DMS53 treated with DMSO at 0.1 percent for 48 hours (cell line): ENCODE data around the gene PHF10.

Source experiments
- DNase-seq: peaks from one replicate; lab custom pipeline; 2025; ENCODE audit not compliant: unreplicated experiment; lab: John Stamatoyannopoulos, UW

The PHF10 gene

DNA sequence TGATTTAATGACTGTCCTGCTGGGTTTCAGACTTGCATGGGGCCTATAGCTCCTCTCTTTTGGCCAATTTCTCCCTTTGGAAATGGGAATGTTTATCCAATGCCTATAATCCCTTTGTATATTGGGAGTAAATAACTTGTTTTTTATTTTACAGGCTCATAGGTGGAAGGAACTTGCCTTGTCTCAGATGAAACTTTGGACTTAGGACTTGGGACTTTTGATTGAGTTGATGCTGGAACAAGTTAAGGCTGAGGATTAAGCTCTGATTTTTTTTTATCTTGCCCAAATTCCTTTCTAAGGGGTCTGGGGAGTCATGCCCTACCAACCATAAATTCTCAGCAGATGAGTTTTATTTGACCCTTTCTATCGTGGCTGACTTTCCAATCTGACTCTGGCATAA, 46.0 kb downstream of the PHF10 start:
- no peak for DNase-seq

DNA sequence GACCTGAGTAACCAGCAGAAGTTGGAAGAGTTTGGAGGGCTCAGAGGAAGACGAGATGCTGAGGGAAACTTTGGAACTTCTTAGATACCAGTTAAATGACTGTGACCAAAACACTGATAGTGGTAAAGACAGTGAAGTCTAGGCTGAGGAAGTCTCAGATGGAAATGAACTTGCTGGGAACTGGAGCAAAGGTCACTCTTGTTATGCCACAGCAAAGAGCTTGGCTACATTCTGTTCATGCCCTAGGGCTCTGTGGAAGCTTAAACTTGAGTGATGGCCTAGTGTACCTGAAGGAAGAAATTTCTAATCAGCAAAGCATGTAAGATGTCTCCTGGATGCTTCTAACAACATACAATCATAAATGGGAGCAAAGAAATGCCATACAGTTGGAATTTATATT, 47.2 kb downstream of the PHF10 start:
- no peak for DNase-seq

DNA sequence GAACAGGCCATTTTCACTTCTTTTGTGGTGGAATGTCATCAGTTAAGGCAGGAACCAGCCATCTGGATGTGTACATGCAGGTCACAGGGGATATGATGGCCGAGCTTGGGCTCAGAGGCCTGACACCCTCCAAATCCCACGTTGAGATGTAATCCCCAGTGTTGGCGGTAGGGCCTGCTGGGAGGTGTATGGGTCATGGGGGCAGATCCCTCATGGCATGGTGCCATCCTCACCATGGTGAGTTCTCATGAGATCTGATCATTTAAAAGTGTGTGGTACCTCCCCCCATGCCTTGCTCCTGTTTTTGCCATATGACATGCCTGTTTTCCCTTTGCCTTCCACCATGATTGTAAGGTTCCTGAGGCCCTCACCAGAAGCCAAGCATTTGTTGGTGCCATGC, 49.3 kb downstream of the PHF10 start:
- no peak for DNase-seq

DNA sequence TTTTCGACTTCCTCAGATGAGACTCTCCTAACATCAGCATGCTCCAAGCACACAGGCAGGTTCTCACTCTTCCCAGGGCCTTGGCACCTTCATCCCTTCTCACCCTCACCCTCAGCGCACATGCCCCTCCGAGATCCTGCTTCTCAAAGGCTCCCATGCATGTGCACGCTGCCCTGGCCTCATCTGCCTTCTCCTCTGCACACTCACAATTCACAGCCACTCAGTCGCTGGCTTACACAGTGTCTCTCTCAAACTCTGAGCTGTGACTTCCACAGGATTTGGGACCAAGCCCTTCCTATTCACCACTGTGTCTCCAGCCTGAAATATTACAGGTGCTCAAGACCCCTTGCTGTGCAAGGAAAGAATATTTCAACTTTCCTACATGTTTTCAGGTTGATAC, 52.7 kb downstream of the PHF10 start:
- no peak for DNase-seq

DNA sequence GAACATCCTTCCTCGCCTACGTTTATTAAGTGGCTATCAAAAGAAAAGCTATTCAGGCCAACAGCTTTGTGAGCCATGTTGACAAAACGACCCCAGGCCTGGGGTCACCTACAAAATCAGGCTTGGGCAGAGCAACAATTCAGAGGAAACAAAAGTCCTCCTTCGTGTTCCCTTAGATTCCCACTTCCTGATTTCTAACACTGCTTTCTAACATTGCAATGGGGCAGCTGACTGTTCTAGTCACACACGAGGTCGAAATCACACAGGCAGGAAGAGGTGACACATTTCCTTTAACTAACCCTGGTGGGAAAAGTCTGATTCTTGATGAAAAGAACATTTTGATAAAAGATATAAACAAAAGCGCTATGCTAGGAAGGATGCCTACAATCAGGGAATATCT, 54.4 kb downstream of the PHF10 start:
- DNase-seq = no peak

DNA sequence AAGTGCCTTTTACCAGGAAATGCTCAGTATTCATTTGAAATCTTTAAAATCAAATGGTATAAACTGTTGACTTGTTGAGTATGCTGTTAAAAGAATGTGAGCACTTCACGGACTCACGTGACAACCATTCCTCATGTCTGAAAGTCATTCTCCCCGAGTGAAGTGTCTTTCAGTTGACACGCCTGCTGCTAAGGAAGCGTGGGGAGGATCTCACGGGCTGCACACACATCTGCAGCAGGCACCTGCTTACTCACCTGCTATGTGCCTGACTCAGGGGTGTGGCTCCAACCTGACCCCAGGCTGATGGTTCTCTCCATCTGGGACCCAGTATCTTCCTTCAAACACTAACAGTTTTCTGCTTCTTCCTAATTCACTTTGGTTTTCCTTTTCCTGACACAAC, 55.2 kb downstream of the PHF10 start:
- peak; percentile 89 for DNase-seq

DNA sequence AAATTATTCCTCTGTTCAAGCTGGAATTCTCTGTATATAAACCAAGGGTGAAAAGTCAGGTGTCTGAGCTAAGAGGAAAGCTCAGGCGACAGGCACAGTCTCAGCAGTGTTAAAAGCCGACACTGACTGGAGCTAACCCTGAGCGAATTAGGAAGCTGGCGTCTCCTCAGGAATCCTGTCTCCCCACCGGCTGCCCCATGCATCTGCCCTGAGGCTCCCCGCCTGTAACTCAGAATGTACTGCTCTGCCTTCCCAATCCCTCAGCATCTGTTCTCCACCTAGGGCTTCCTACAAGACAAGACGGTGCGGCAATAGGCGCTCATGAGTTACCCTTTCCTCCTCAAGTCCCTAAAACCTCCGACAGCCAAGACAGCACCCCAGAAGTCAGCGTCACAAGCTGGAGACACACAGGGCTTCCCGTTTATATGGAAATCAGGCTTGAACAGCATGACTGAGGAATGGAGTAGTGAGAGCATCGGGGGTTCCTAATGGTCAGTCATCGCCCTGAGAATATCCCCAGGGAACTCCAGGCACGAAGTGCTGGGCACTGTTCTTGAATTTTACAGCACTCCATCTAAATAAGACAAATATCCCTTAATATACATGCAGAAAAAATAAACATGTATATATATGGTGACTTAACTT, 56.0 kb downstream of the PHF10 start:
- DNase-seq = no peak

DNA sequence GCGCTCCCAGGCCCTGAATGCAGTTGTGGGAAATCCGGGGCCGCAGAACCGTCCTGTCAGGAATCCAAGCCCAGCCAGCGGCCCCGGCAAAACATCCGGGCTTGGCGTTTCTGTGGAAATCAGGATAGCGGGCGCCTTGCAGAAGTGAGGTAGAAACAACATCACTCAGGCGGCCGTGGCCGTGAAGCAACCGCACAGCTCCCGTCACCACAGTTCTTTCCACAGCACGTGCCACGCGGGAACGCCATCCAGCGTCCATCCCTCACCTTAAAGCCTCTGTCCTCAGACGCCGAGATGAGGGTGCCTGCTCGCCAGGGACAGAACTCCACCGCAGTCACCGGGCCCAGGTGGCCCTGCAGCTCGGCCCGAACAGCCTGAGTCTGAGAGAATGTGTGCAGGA, 56.6 kb downstream of the PHF10 start:
- DNase-seq = no peak

DNA sequence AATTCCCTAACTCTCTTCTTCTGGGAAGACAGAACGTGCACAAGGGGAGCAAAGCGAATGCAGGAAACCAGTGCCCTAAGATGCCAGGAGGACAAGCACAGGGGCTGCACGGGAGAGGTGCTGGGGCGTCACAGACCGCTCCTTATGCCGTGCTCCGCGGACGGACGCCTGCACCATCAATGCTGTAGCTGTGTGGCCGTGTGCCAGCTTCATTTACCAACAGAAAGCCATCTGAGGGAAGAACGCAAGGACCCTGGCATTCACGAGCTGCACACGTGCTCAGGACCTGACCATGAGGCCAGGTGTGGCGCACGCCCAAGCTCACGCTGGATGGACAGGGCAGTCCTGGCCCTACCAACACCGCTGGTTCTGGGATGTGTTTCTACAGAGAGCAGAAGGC, 57.9 kb downstream of the PHF10 start:
- DNase-seq = no peak

DNA sequence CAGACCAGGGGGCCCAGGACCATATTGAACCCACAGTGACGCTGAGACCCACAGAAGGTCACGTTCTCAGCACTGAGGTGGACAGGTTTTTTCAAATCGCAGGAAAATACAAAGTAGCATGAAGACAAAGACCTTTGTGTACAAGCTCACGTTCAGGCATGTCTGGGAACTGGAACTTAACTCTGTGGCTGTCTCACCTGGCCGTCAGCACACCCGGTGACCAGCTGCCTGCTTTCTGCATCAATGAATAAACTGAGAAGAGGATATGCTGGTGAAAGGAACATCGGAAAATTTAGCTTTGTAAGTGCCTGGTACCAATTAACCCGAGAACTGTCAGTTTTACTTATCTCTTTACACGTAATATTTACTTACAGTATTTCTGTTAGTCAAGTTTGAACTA, 59.0 kb downstream of the PHF10 start:
- DNase-seq = peak; percentile 58

DNA sequence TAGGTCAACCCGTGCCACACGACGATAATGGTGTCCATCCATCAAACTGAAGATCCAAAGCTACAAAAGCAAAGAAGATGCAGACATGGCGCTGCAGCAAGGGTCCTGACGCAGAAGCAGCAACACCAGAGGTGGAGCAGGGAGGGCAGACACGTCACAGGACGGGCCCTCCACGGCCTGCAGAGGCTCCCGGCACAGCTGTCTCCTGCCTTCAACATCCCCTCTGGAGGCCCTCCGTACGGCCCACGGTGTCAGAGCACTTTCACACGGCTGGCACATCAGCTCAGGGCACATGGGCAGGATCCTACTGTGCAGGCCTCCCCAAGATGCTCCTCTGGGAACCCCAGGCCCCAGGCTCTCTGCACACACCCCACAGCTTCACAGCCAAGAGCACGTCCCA, 60.1 kb downstream of the PHF10 start:
- DNase-seq = no peak

DNA sequence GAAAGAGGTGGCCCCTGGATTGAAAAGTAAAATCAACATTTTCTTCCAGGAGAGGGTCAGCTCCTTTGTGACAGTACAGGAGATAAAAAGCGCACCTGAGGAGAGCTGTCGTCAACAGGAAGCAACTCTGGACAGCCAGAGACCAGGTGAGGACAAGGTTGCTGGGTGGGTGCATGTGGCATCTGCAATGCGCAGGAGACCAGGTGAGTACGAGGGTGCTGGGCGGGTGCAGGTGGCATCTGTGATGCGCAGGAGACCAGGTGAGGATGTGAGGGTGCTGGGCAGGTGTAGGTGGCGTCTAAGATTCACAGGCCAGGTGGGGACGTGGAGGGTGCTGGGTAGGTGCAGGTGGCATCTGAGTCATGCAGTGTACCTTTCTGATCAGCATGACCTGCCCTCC, 60.8 kb downstream of the PHF10 start:
- DNase-seq = peak; percentile 90

DNA sequence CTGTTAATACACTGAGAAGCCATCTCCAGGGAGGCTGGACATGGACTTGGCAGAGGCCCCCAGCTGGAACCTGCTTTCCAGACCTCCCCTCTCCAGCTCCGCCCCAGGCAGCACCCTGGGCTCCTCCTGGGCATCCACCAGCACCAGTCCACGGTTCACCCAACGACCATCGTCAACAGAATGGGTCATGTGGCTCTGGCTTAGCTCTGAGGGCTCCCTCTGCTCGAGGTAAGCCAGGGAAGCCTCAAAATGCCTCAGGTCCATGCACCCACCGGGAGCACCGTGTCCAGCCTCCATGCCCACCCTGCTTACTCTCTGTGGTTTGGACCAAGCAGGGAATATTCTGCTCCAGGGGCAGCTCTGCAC, 62.9 kb downstream of the PHF10 start:
- no peak for DNase-seq

DNA sequence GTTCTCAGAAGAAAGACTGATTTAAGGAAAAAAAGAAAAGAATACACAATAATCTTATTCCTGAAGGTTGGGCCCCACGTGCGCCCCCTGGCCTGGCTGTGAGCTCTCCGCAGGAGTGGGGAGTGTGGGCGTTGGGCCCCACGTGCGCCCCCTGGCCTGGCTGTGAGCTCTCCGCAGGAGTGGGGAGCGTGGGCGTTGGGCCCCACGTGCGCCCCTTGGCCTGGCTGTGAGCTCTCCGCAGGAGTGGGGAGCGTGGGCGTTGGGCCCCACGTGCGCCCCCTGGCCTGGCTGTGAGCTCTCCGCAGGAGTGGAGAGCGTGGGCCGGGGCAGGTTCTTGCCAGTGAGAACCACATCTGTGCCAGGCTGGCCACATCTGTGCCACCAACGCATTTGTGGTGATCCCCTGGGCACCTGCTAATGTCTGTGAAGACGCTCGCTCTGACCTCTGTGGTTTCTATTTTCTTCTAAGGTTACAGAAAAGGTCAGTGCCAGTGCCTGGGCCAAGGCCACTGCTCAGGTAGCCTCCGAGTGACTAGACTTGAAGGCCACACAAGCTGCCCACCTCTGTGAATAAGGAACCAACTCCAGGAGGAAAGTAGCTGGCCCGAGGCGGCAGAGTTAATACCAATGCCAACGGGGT, 63.4 kb downstream of the PHF10 start:
- DNase-seq = no peak

DNA sequence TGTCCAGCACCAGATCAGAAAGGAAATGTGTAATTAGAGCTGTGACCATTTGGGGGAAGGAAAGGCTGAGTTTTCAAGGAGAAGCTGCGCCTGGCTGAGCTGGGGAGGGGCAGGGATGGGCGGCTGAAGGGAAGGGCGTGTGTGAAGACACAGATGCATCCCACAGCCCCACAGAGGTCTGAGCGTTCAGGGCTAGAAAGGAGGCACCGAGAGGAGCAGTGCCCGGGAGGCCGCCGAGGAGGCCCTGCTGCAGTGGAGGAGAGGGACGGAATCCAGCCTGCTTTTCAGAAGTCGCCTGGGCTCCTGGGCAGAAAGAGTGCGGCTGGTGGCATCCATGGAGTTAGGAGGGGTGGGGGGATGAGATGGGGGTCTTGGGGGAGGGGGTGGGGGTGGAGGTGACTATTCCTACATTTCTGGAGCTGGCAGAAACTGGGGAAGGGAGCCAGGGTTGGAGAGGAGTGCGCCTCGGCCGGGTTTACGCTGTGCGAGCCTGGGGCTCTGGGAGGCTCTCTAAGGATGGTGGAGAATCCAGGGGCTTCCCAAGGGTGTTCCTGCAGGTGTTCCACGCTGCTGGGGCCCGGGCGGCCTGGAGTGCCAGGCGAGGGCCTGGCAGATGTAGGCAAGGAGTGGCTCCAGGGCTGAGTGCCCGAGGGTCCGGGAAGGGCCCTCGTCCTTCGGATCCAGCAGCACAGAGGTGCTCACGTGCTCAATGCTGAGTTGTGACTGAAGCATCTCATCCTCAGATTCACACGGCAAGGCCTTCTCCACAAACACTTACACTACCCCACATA, 64.3 kb downstream of the PHF10 start:
- no peak for DNase-seq

DNA sequence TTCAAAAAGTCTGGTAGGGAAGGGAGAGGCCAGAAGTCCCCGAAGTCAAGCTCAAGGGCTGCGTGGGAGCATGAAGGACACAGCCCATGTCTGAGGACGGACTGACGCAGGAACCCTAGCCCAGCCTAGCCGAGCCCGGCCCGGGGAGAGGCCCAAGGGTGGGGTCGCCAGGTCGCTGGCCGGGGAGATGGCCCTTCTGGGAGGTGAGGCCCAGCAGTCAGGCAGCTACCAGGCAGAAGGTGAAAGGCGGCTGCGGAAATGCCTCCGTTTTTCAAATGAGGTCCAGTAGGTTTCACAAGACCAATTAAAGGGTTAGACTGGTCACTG, 67.1 kb downstream of the PHF10 start:
- no peak for DNase-seq

DNA sequence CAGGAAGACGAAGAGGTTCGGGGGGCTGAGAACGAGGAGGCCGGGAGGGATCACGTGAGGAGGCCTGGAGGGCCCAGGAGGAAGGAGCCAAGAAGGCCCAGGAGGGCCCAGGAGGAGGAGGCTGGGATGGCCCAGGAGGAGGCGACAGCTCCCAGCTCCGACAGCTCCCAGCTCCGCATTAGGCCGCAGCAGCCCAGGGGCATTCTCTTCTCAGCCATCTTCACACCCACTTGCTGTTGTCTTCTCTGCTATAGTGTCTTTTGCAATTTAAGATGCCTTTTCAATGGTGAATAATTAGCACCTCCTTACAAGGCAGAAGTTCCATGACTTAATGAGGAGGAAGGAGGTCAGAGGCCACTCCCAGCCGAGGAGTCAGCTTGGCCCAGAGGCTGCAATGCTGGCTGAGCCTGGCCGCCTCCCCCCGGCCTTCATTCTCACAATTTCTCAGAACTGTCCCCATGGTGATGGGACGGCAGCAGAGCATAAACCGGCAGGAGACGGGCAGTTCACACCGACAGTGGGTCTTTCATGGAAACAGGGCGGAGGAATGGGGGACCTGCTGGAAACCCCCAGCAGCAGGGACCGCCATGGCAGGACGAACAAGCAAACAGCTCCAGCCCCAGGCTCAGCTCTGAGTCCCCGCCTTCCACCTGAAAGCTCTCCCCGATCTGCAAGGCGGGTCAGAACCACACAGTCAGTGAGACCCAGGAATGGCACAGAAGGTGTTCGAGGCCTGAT, 67.6 kb downstream of the PHF10 start:
- DNase-seq = no peak

DNA sequence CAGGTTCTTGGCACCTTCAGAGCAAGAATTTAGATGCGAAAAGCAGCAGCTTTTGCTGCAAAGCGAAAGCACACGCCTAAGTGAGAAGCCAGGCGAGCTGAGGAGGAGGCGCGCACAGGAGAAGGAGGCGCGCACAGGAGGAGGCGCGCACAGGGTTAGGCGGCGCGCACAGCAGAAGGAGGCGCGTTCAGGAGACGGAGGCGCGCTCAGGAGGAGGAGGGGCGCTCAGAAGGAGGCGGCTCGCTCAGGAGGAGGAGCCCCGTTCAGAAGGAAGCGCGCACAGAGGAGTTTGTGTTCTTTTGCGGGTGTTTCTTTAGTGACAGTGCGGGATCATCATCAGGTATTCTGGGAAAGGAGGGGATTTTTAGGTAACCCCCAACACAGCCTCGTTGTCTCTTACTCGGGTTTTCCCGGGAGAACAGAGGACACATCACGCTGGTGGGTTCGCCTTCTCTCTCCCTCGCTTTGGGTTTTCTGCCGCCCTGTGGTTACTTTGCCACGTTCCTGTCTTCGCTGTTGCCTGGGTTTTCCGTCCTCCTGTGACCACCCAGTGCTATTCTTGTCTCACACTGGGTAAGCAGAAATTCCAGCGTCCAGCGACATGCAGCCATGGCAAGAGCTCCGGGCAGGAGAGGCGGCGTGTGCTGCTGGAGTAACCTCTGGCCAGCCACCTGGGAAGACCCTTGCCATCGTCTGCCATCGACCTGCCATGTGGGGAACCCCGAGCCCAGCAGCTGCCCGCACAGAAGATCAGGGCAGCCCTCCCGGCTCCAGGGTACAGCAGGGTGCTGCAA, 69.5 kb downstream of the PHF10 start:
- peak; percentile 57 for DNase-seq
